GM21367 (cell line): ENCODE results near the gene PGK1.
A peak's percentile ranks its signal among the peaks of the same experiment; 100 is the strongest.
"Not testable (repeated sequence)": the region's sequence is repeated elsewhere in the genome, so short reads cannot be mapped to it uniquely, and the experiment has no call there.

Source experiments
- ATAC-seq: cut with Tn5 transposase; IDR thresholded peaks from one replicate; pipeline ENCODE4 v1.9.1; 2021; ENCODE audit not compliant: unreplicated experiment

The PGK1 gene

DNA sequence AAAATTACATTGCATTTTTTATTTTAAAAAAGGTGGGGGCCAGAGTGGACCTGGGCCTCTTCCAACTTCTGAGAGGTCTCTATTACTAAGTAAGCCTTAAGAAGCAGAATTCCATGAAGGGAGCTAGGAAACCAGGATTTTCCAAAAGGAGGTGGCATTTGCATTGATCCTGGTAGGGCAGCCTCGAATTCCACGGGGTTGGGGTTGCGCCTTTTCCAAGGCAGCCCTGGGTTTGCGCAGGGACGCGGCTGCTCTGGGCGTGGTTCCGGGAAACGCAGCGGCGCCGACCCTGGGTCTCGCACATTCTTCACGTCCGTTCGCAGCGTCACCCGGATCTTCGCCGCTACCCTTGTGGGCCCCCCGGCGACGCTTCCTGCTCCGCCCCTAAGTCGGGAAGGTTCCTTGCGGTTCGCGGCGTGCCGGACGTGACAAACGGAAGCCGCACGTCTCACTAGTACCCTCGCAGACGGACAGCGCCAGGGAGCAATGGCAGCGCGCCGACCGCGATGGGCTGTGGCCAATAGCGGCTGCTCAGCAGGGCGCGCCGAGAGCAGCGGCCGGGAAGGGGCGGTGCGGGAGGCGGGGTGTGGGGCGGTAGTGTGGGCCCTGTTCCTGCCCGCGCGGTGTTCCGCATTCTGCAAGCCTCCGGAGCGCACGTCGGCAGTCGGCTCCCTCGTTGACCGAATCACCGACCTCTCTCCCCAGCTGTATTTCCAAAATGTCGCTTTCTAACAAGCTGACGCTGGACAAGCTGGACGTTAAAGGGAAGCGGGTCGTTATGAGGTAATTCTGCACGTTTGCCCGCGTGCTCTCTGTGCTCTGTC is at the start of gene PGK1:
Gene PGK1, plus strand, starts transcription at position 626 of the 824 bp plus-strand sequence. Its CDS starts 93 bp downstream, at position 719.
- peak; percentile 93 for ATAC-seq

- ATAC-seq = no peak
Measured at GRCh38 chrX:78063687-78064086, 40.4 kb upstream of the PGK1 start.

DNA sequence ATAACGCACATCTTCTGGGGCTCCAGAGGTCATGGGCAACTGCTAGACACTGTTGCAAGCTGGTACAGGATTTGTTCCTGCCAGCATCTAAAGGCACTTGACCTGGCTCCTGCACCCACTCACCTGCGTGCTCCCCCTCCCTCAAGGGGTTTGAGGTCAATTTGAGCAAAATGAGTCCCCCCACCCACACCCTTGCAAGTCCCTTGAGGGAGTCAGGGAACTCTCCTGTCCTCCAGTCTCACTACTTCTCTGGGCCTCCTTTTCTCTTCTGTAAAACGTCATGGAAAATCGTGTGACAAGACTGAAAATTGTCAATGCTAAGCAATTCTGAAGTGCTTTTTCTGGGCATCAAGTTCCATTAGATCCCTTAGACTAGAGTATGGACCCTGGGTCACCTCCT is 39.9 kb upstream of the PGK1 start:
- ATAC-seq = no peak

DNA sequence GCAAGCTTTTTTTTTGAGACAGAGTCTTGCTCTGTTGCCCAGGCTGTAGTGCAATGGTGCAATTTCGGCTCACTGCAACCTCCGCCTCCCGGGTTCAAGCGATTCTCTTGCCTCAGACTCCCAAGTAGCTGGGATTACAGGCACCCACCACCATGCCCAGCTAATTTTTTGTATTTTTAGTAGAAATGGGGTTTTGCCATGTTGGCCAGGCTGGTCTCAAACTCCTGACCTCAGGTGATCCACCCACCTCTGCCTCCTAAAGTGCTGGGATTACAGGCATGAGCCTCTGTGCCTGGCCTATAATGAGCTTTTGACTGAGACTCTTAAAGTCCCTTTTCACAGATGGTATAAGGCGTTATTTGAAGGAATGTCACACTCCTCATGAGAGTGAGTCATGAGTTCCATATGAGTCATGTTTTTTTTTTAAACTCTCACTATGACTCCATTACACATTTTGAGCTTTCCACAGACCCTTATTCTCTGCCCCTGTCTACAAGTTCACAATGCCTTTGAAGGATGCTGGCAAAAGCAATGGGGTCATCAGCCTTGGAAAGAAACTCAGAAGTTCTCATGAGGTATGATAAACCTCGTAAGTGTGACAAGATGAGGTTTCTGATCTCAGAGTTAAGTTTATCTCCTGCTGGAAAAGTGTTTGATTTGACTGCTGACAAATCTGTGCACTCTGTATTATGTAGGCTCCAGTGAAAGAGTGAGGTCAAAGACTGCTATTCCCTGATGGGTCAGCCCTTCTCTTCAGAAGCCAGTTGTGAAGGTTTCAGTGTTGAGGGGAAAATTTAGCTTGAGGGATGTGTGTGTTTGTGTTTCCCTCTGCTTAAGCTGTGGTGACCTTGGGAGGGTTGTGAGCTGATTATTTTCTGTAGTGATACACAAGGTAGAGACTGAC is 39.1 kb upstream of the PGK1 start:
- peak; percentile 53 for ATAC-seq

GRCh38 chrX:78066110-78066509 is 37.9 kb upstream of the PGK1 start:
- no peak for ATAC-seq

DNA sequence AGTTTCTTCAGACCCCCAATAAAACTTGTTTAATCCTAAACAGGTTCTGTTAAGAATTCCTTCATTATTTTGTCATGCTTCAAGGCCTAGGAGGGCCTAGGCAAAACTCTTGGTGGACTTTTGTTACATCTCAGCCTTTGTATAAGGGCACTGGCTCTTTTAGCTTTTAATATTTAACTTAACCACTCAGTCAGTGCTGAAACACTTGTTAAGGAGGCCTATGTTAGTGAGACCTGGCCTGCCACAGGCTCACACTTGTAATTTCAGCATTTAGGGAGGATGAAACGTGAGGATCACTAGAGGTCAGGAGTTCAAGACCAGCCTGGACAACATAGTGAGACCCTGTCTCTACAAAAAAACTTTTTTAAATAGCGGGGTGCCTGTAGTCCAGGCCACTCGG is 32.7 kb upstream of the PGK1 start:
- no peak for ATAC-seq

- not testable (repeated sequence) for ATAC-seq
Measured at GRCh38 chrX:78073147-78074077, 30.6 kb upstream of the PGK1 start.

DNA sequence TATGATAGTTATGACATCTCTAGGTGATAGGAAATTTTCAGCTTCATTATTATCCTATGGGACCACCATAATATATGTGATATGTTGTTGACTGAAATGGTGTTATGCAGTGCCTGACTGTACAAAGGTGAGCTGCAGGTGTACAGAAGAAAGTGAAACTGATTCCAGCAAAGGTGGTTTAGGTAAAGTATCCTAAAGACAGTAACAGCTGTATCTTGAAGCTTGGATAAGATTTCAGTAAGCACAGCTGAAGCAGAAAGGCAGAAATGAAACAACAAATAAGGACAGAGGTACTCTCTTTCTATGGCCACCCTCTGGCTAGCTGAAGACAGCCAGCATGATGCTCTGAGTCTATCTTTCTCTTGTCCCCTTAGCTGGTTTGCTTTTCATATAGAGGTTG is 30.0 kb upstream of the PGK1 start:
- ATAC-seq = no peak

DNA sequence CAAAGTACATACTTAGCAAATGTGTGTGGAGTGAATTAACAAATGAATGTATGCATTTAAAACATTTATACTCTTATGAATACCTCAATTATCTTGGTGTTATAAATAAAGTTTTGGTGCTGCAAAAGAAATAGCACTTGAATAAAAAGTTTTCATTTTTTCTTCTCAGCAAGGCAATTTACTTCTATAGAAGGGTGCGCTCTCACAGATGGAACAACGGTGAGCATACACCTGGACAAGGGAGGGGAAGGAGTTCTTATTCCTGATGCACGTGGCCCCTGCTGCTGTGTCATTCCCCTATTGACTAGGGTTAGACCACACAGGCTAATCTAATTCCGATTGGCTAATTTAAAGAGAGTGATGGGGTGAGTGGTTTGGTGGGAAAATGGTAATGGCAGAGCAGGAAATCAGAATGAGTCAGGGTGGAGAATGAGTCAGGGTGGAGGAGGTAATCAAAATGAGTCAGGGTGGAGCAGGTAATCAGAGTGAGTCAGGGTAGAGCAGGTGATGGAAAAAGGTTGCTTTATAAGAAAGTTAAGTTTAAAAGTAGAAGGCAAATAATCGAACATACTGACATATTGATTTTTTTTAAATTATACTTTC is 28.2 kb upstream of the PGK1 start:
- no peak for ATAC-seq

DNA sequence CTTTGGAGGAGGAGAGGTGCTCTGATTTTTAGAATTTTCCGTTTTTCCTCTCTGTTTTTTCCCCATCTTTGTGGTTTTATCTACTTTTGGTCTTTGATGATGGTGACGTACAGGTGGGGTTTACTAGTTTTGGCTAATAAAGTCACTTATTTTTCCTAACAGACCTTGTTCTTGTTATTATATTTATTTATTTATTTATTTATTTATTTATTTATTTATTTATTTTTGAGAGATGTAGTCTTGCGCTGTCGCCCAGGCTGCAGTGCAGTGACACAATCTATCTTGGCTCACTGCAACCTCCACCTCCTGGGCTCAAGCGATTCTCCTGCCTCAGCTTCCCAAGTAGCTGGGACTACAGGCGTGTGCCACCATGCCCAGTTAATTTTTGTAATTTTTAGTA is 22.6 kb upstream of the PGK1 start:
- not testable (repeated sequence) for ATAC-seq

DNA sequence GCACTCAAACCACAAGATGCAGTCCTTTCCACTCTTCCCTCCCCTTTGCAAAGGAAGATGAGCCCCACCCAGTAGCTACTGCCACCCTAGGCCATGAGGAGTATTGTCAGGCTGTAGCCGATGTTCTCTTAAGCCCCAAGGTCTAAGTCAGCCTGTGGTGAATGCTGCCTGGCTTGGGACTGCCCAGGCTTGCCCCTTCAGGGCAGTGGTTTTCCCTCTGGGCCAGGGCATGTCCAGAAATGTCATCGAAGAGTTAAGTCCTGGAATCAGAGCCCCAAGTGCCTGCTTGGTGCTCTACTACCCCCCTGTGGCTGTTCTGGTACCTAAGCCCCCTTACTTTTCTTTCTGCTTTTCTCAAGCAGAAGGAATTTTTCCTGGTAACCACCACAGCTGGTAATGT is 11.8 kb upstream of the PGK1 start:
- peak; percentile 62 for ATAC-seq

- no peak for ATAC-seq
Measured at GRCh38 chrX:78098108-78098507, 5.9 kb upstream of the PGK1 start.

DNA sequence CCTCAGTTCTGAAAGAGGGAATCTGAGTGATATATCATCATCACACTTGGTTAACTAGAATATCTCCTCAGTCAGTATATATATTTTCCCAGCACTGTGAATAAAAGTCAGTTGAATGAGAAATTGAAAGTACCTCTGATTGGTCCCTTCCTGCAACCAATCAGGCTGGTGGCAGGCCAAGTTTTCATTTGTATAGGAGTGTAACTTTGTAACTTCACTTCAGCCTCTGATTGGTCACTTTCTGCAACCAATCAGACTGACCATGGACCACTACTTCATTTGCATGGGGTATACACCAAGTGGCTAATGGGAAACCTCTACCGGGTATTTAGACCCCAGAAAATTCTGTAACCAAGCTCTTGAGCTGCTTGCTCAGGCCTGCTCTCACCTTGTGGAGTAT is 2.0 kb upstream of the PGK1 start:
- no peak for ATAC-seq

DNA sequence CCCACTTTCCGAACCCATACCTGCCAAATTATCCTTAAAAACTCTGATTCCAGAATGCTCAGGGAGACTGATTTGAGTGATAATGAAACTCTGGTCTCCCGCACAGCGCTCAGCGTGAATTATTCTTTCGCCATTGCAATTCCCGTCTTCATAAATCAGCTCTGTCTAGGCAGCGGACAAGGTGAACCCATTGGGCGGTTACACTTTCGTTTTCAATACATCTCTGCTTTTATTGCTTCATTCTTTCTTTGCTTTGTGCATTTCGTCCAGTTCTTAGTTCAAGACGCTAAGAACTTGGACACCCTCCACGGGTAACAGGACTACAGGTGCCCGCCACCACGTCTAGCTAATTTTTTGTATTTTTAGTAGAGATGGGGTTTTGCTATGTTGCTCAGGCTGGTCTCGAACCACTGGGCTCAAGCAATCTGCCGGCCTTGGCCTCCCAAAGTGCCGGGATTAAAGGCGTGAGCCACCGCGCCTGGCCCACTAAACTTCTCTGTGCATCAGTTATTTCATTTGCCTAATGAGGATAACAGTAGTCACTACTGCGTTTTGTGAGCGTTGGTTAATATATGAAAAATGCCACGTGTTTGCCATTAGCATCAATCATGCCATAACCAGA is 936 bp upstream of the PGK1 start:
- ATAC-seq = no peak

- ATAC-seq = no peak
Measured at GRCh38 chrX:78104447-78105176, 564 bp downstream of the PGK1 start.

DNA sequence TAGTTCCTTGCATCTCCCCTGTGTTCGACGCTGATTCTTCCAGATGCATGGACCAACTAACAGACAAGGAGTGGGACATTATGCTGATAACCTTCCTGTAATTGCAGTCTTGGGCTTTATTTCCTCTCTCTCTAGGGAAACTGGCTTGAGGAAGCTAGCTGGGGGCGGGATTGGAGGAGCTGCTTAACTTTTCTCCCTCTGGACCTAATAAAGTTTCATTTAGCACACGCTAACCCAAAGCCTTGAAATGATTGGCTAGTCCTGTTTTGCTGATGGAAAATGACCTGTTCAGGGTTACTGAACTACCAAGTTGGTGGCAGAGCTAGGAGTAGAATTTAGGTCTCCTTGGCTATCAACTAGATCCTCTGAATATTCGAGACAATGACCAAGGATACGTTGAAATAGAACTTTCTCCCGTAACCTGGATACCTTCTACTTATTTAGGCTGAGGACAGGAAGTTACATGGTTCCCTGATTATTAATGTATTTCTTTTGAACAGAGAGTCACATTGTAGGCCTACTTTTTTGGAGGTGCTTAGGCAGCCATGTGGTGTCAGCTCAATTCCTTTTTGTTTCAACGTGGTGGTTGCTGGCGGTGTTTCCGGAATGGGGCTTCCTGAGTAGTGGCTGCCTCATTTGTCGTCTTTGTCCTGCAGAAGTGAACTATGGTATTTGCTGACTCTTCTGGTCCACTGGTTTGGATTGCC is 2.0 kb downstream of the PGK1 start:
- no peak for ATAC-seq

DNA sequence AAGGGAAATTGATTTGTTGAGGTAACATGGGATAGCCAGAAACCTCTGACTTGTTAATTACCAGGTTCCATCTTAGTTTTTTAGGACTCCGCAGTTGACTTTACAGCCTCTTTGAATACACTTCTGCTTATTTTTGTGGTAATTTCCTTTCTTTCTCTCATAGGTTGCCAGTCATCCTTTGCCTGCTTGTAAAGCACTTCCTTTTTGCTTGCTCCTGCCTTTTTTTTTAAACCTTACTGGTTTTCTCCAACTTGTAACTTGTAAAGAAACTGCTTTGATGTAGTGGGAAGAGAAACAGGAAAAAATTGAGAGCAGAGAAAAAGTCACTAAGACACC is 2.6 kb downstream of the PGK1 start:
- ATAC-seq = no peak

DNA sequence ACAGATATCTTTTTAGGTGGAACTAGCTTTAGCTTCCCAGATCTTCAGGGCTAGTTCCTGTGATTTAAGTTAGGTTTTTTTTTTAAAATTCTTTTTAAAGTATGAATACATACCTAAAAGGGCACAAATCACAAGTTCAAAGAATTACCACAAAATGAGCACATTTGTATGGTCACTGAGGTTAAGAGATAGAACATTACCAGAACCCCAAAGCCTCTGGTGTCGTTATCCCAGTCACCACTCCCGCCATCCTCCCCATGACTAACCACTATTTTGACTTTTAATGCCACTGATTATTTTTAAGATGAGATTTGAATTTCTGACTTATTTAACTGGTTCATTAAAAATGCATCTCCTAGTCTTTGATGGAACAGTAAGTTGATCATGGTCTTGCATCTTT is 5.4 kb downstream of the PGK1 start:
- ATAC-seq = no peak
